GM19397 (cell line): ENCODE data around the gene LIG3.
"Not testable (repeated sequence)": the region's sequence is repeated elsewhere in the genome, so short reads cannot be mapped to it uniquely, and the experiment has no call there.

Experiments used
- ATAC-seq: cut with Tn5 transposase; IDR thresholded peaks from one replicate; pipeline ENCODE4 v1.9.1; 2021; ENCODE audit warnings: mild to moderate bottlenecking, moderate library complexity; ENCODE audit not compliant: unreplicated experiment

Gene LIG3

DNA sequence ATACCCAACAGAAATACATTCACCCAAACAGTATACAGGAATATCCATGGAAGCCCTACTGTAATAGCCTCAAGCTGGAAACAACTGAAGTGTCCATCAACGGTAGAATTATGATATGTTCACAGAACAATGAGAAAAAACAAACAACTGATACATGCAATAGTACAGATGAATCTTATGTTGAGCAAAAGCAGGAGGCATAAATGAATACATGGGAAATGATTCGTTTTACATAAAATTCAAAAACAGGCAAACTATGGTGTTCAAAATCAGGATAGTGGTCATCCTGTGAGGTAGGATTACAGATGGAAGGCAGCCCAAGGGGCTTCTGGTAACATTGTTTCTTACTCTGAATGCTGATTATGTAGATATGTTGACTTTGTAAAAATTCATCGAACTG, 58.1 kb downstream of the LIG3 start:
- ATAC-seq: no peak

DNA sequence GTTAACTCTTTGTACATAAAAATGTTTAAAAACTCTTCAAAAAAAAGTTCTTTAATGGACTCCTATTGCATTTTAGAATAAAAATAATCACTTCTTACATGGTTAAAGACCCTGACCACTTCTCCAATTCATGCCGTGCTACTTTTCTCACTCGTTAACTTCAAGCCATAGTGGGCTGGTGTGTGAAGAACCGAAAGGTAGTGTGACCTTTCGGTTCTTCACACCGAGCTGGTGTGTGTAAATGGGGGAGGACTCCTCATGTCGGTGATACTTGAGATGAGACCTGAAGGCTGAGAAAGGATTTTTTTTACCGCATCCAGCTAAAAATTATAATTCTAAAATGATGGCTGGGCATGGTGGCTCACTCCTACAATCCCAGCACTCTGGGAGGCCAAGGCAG, 61.1 kb downstream of the LIG3 start:
- no peak for ATAC-seq

DNA sequence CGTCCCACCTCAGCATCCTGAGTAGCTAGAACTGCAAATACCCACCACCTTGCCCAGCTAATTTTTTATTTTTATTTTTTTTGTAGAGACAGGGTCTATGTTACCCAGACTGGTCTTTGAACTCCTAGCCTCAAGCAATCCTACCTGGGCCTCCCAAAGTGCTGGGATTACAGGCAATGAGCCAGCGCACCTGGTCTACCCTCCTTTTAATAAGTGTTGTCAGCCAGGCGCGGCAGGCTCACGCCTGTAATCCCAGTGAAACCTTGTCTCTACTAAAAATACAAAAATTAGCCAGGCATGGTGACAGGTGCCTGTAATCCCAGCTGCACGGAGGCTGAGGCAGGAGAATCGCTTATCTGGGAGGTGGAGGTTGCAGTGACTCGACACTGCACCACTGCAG, 63.9 kb downstream of the LIG3 start:
- no peak for ATAC-seq

- ATAC-seq: not testable (repeated sequence)
Observed at GRCh38 chr17:35045458-35045979, 65.2 kb downstream of the LIG3 start.

GRCh38 chr17:35046245-35046644, 65.9 kb downstream of the LIG3 start:
- ATAC-seq: no peak

GRCh38 chr17:35046740-35047283, 66.5 kb downstream of the LIG3 start:
- ATAC-seq: no peak

DNA sequence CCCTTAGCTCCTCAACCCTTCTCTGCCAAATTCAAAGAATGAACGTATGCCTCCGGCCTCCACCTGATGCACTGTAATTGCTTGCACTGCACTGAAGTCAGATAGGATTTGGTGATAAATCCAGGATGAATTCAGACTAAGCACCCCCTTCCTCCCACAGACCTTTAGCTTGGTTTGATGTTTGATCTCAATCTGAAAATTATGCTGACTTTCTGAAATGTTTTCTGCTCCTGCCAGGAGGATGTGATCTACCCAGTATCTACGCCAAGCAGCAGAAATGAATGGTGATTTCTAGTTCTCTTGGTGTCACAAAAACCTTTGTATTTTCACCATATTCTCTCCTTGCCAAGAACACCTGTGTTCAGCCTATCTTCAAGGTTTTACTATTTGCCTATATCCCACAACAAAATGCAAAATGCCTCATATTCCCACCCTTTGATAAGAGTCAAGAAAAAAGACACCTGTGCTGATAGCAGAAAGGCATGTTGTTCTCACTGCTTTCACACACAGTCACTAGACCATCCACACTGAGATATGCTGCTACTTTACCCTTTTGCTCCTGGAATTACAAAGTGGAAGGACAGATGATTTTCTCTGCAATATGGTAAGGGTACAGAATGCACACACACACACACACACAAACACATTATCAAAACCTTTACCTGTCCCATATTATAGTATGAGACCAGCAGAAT, 68.5 kb downstream of the LIG3 start:
- ATAC-seq: no peak

GRCh38 chr17:35050170-35050569, 69.9 kb downstream of the LIG3 start:
- no peak for ATAC-seq

DNA sequence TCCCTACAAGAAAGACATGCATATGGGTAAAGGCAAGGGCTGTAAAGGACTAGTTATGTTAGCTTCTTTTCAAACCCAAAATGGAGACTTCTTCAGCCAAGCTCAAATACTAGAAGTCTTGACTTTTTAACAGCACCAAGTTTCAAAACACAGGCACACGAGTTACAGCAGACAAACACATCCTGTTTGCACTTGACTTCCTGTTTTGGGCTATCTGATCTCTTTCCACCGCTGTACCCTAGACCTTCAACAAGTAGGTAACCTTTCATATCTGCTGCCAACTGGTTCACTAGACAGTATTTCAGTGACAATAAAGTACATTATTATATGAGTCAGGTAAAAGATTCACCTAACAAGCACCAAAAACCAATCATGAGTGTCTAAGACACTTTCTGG, 70.9 kb downstream of the LIG3 start:
- ATAC-seq: peak; percentile 63

- ATAC-seq: no peak
Observed at GRCh38 chr17:35051579-35052240, 71.4 kb downstream of the LIG3 start.

GRCh38 chr17:35052241-35052610, 71.9 kb downstream of the LIG3 start:
- no peak for ATAC-seq

GRCh38 chr17:35052780-35053179, 72.5 kb downstream of the LIG3 start:
- no peak for ATAC-seq

GRCh38 chr17:35053204-35053603, 72.9 kb downstream of the LIG3 start:
- no peak for ATAC-seq

GRCh38 chr17:35056013-35056412, 75.7 kb downstream of the LIG3 start:
- ATAC-seq: no peak

- no peak for ATAC-seq
Observed at GRCh38 chr17:35057332-35057915, 77.1 kb downstream of the LIG3 start.
